Embryonic facial prominence (tissue), 1 donor: ENCODE results near the gene SLCO6A1.

ENCODE experiments used
- DNase-seq: peaks from one replicate; pipeline ENCODE4 v3.0.0-alpha.2; 2016; ENCODE audit errors: extremely low spot score

Gene SLCO6A1

GRCh38 chr5:102451082-102451481 is 47.7 kb downstream of the SLCO6A1 start:
- no peak for DNase-seq

DNA sequence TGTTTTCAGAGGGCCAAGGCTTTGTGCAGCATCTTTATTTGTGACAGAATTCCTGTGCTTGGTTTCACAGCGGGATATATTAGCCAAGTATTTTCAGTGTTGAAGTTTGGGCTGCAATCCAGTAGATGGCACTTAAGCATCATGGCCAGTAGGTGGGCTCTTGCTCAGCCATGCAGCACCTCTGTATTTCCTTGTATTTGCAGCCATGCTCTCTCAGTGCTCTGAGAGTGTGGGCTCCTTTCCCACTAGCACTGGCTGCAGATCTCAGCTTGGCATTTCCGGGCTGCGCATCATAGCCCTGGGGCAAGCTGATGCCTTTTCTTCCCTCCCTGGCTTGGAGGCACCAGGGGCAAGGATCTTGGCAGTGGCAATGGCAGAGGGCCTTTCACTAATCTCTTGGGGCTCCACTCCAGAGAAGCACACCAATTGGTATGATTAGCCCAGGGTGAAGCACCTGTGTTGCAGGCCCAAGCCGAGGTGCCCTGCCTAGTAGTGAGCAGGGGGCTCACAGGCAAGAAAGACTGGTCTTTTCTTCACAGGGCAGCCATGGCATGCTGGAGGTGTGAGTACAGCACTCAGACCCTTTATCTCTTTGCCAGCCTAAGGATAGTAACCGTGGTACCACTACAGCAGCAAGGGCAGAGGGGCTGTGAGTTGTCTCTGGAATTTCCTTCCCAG is 48.3 kb downstream of the SLCO6A1 start:
- DNase-seq: no peak

DNA sequence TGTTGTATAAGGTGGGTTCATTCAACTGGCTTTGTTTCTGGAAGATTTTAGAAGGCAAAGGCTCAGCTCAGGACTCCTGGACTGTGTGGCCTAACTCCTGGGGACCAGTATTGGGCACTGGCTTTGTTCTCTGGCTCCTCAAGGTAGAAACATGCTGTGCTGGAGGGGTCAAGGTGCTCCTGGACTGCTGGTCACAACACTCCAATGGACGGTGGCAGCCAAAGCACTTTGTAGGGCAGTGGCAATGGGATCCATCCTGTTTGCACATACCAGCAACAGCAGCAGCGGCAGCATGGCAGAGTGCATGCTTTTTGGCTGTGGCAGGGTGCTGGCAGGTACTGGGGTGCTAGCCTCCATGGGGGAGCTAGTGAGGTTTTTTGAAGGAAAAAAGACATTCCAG is 65.3 kb downstream of the SLCO6A1 start:
- no peak for DNase-seq

GRCh38 chr5:102421647-102422046 is 77.2 kb downstream of the SLCO6A1 start:
- no peak for DNase-seq

- DNase-seq: no peak
These were observed 80.3 kb downstream of the SLCO6A1 start for GRCh38 chr5:102418531-102418930.

DNA sequence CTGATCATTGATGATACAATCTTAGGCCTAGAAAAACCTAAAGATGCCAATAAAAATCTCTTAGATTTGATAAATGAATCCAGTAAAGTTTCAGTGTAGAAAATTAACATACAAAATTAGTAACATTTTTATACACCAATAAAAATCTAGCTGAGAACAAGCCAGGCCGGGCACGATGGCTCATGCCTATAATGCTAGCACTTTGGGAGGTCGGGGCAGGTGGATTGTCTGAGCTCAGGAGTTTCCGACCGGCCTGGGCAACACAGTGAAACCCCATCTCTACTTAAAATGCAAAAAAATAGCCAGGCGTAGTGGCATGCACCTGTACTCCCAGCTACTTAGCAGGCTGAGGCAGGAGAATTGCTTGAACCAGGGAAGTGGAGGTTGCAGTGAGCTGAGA is 84.4 kb downstream of the SLCO6A1 start:
- DNase-seq: no peak

- no peak for DNase-seq
These were observed 110.6 kb downstream of the SLCO6A1 start for GRCh38 chr5:102388235-102388634.

GRCh38 chr5:102385365-102385764 is 113.4 kb downstream of the SLCO6A1 start:
- no peak for DNase-seq

DNA sequence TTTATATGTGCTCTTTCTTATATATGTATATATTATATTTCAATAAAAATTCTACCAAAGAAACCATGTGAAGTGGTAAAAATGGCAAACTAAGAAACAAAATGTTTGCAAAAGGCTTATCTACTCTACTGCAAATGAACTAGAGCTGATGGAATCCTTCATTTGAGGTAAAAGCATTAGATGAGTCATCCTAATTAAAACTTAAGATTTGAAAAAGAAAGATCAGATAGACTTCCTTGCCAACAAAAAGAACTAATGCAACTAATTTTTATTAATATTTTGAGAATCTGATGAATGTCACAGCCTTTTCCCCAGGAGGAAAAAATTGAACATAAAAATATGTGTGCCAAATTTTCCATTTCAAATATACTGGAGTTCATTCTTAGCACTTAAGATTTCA is 118.6 kb downstream of the SLCO6A1 start:
- no peak for DNase-seq

- no peak for DNase-seq
These were observed 122.9 kb downstream of the SLCO6A1 start for GRCh38 chr5:102375876-102376275.

DNA sequence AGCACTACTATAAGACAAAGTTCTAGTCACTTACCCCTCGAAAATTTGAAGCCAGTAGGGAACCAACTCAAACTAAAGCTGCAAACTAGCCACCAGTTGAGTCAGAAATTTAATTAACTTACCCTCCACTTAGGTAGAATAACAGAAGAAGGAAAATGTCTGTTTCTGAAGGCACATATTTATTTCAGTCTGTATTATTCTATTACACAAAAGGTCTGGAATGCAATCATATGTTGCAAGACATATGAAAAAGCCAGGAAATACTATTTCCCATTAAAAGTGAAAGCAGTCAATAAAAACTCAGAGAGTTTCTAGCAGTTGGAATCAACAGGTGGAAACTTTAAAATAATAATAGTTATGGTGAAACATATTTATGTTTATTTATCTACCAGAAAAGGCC is 123.5 kb downstream of the SLCO6A1 start:
- no peak for DNase-seq

DNA sequence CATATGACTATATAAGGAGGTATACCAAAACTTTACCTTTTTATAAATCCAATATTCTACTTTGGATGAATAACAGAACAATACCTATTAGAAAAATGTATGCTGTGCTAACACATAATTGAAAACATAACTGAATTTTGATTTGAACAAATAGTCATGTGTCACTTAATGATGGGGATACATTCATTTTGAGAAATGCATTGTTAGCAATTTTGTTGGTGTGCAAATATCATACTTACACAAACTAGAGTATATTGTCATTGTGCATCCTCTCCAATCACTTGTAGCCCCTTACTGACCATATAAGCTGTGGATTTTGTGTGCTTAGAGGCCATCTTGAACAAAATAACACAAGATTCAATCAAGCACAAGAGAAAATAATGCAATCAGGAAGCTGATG is 130.4 kb downstream of the SLCO6A1 start:
- no peak for DNase-seq

GRCh38 chr5:102341681-102342288 is 157.0 kb downstream of the SLCO6A1 start:
- DNase-seq: no peak

- DNase-seq: no peak
These were observed 174.1 kb downstream of the SLCO6A1 start for GRCh38 chr5:102324714-102325113.
